Measurements from ENCODE around the gene NUDC.

Gene NUDC

DNA sequence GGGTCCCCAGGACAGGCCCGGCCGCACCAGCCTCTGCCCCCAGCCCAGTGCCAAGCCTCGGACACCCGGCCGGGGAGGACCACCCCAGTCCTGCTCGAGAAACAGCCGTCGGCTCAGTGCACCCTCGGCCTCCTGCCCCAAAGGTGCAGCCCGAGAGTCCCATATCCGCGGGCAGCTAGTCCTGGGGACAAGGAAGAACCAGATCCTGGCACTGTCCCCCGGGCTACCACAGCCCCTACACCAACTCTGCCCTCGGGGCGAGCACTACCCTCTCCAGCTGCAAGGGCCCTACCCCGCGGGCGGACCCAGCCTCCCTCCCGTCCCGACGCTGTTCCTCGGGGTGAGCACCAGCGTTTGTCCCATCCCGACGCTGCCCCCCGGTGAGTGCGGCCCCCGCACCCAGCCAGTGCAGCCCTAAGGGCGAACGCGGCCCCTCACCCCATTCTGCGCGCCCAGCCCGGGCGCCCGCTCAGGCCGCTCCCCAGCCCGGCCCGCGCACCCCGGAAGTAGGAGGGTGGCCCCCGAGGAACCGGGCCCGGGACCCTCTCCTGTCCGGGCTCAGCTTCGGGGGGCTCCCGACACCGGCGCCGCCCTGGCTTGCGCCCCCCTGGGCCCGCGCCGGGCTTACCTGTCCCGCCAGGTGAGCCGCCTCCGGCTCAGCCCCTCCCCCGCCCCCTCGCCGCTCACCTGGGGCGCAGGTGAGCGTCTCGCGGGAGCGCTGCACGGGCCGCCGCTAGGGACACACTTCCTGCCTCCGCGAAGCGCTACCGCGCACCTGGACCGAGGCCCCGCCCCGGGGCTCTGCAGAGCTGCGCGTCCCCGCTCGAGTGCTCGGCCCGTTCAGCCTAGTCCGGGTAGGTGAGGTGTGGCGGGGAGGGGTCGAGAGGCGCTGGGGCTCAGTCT lies 38.4 kb downstream of the NUDC start, which contains the start of gene KDF1 (continued):
- no peak for TF ChIP-seq REST (tag by site-specific recombination; IDR thresholded peaks at IDR 0.05)
- peak; percentile 47; the same call in 1 of the 2 replicates for TF ChIP-seq ZNF777 (tag by site-specific recombination; IDR thresholded peaks at IDR 0.05; ENCODE audit: borderline replicate concordance)
- no peak for TF ChIP-seq ZNF155 (tag by site-specific recombination; IDR thresholded peaks at IDR 0.05)
- TF ChIP-seq, protein P1, sequence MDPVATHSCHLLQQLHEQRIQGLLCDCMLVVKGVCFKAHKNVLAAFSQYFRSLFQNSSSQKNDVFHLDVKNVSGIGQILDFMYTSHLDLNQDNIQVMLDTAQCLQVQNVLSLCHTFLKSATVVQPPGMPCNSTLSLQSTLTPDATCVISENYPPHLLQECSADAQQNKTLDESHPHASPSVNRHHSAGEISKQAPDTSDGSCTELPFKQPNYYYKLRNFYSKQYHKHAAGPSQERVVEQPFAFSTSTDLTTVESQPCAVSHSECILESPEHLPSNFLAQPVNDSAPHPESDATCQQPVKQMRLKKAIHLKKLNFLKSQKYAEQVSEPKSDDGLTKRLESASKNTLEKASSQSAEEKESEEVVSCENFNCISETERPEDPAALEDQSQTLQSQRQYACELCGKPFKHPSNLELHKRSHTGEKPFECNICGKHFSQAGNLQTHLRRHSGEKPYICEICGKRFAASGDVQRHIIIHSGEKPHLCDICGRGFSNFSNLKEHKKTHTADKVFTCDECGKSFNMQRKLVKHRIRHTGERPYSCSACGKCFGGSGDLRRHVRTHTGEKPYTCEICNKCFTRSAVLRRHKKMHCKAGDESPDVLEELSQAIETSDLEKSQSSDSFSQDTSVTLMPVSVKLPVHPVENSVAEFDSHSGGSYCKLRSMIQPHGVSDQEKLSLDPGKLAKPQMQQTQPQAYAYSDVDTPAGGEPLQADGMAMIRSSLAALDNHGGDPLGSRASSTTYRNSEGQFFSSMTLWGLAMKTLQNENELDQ (tag by site-specific recombination; IDR thresholded peaks at IDR 0.05; ENCODE audit: low read depth), result no peak
- no peak for TF ChIP-seq ZNF701 (tag by site-specific recombination; IDR thresholded peaks at IDR 0.05)
- TF ChIP-seq ZNF423 (tag by site-specific recombination; IDR thresholded peaks at IDR 0.05), result peak; percentile 87
- TF ChIP-seq ZNF223 (tag by site-specific recombination; IDR thresholded peaks at IDR 0.05), result no peak
- TF ChIP-seq, protein P2, sequence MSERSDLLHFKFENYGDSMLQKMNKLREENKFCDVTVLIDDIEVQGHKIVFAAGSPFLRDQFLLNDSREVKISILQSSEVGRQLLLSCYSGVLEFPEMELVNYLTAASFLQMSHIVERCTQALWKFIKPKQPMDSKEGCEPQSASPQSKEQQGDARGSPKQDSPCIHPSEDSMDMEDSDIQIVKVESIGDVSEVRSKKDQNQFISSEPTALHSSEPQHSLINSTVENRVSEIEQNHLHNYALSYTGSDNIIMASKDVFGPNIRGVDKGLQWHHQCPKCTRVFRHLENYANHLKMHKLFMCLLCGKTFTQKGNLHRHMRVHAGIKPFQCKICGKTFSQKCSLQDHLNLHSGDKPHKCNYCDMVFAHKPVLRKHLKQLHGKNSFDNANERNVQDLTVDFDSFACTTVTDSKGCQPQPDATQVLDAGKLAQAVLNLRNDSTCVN (tag by site-specific recombination; optimal IDR thresholded peaks at IDR 0.05), result peak; percentile 53
- TF ChIP-seq ZNF202 (tag by site-specific recombination; IDR thresholded peaks at IDR 0.05; ENCODE audit: borderline replicate concordance), result no peak
- no peak for TF ChIP-seq ZNF549 (tag by site-specific recombination; IDR thresholded peaks at IDR 0.05)
- no peak for TF ChIP-seq BCL11B (tag by site-specific recombination; IDR thresholded peaks at IDR 0.05; ENCODE audit: low read depth)
- no peak for TF ChIP-seq ZNF521 (tag by site-specific recombination; IDR thresholded peaks at IDR 0.05)
- TF ChIP-seq ZBTB8A (tag by site-specific recombination; IDR thresholded peaks at IDR 0.05), result peak; percentile 63
- TF ChIP-seq ZXDB (tag by site-specific recombination; IDR thresholded peaks at IDR 0.05), result no peak
- TF ChIP-seq ZNF654 (tag by site-specific recombination; IDR thresholded peaks at IDR 0.05; ENCODE audit: low read depth), result no peak
- TF ChIP-seq ZNF76 (tag by site-specific recombination; IDR thresholded peaks at IDR 0.05; ENCODE audit: borderline replicate concordance, low read depth), result no peak
- TF ChIP-seq ZNF23 (tag by site-specific recombination; IDR thresholded peaks at IDR 0.05; ENCODE audit: borderline replicate concordance), result no peak
- TF ChIP-seq INSM2 (tag by site-specific recombination; IDR thresholded peaks at IDR 0.05), result no peak
- no peak for TF ChIP-seq ZNF248 (tag by site-specific recombination; IDR thresholded peaks at IDR 0.05)
- TF ChIP-seq, protein P3, sequence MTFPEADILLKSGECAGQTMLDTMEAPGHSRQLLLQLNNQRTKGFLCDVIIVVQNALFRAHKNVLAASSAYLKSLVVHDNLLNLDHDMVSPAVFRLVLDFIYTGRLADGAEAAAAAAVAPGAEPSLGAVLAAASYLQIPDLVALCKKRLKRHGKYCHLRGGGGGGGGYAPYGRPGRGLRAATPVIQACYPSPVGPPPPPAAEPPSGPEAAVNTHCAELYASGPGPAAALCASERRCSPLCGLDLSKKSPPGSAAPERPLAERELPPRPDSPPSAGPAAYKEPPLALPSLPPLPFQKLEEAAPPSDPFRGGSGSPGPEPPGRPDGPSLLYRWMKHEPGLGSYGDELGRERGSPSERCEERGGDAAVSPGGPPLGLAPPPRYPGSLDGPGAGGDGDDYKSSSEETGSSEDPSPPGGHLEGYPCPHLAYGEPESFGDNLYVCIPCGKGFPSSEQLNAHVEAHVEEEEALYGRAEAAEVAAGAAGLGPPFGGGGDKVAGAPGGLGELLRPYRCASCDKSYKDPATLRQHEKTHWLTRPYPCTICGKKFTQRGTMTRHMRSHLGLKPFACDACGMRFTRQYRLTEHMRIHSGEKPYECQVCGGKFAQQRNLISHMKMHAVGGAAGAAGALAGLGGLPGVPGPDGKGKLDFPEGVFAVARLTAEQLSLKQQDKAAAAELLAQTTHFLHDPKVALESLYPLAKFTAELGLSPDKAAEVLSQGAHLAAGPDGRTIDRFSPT (tag by site-specific recombination; IDR thresholded peaks at IDR 0.05), result peak; percentile 69
- TF ChIP-seq ZNF133 (tag by site-specific recombination; IDR thresholded peaks at IDR 0.05), result no peak
- no peak for TF ChIP-seq ZNF629 (tag by site-specific recombination; IDR thresholded peaks at IDR 0.05)
- no peak for TF ChIP-seq KLF17 (tag by site-specific recombination; IDR thresholded peaks at IDR 0.05)
- no peak for TF ChIP-seq ZNF404 (tag by site-specific recombination; IDR thresholded peaks at IDR 0.05)
- no peak for TF ChIP-seq ZNF2 (tag by site-specific recombination; IDR thresholded peaks at IDR 0.05)
- no peak for TF ChIP-seq YY1 (tag by site-specific recombination; IDR thresholded peaks at IDR 0.05)
- TF ChIP-seq ZNF112 (tag by site-specific recombination; IDR thresholded peaks at IDR 0.05), result no peak
- no peak; the same call in 1 of the 2 replicates for TF ChIP-seq ZBTB20 (tag by site-specific recombination; IDR thresholded peaks at IDR 0.05)
